Esophagus muscularis mucosa (tissue), 4 donors: ENCODE results near the gene SPATA24.

Source experiments
- EP300 ChIP-seq: sonication (generic); formaldehyde crosslinking; IDR thresholded peaks from one replicate; pipeline ENCODE4 v1.6.1; 2017; ENCODE audit warnings: antibody characterized with exemption
- POLR2A ChIP-seq: fragments of 450-650 bp; IDR thresholded peaks from one replicate; pipeline ENCODE4 v1.6.1; 2017; ENCODE audit warnings: antibody characterized with exemption, moderate library complexity, mild to moderate bottlenecking, low read depth
- POLR2AphosphoS5 ChIP-seq, 2 donors: sonication (generic); formaldehyde crosslinking; IDR thresholded peaks; one replicate each; pipeline ENCODE4 v1.6.1; 2017; ENCODE audit warnings: antibody characterized with exemption in 2 of 2
- TF ChIP-seq, protein P1 (sequence below), 3 experiments: fragments of 200-600 bp in 2 of 3; fragments of 450-650 bp in 1 of 3; sonication (generic) in 2 of 3; IDR thresholded peaks; one replicate each; pipeline ENCODE4 v1.5.1; 2017 to 2019; ENCODE audit warnings: antibody characterized with exemption in 3 of 3, mild to moderate bottlenecking in 2 of 3, moderate library complexity in 1 of 3

DNA sequence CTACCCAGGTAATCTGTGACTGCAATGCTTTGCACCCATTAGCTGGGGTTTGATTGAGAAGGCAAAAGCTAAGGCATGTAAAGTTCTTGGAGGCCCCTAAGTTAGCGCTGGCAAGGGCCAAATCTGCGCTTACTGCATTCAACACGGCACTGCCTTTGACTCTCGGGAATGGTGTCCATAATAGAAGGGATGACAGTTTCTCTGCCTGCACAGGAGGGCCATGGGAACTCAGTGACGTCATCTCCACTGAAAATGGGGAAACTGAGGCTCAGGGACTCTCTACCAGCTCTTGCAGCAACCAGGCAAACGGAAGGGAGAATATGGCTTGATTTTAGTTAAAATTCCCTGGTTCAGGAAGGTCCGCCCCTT, 487 bp downstream of the SPATA24 start:
- TF ChIP-seq, protein P1, sequence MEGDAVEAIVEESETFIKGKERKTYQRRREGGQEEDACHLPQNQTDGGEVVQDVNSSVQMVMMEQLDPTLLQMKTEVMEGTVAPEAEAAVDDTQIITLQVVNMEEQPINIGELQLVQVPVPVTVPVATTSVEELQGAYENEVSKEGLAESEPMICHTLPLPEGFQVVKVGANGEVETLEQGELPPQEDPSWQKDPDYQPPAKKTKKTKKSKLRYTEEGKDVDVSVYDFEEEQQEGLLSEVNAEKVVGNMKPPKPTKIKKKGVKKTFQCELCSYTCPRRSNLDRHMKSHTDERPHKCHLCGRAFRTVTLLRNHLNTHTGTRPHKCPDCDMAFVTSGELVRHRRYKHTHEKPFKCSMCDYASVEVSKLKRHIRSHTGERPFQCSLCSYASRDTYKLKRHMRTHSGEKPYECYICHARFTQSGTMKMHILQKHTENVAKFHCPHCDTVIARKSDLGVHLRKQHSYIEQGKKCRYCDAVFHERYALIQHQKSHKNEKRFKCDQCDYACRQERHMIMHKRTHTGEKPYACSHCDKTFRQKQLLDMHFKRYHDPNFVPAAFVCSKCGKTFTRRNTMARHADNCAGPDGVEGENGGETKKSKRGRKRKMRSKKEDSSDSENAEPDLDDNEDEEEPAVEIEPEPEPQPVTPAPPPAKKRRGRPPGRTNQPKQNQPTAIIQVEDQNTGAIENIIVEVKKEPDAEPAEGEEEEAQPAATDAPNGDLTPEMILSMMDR (IDR thresholded peaks at IDR 0.05), result no peak
- no peak for TF ChIP-seq POLR2A
- no peak for TF ChIP-seq EP300
- TF ChIP-seq POLR2AphosphoS5 (IDR thresholded peaks at IDR 0.05), result no peak
